Lower lobe of right lung (tissue), 2 donors: ENCODE data around the gene PDSS2. TPM values are rescaled to one million over a fixed set of nuclear protein-coding genes. Genes with fewer than 3 reads are reported as not detected.

Experiments
- ATAC-seq, 2 donors: fragments of 200-7000 bp; cut with Tn5 transposase; one replicate each; pipeline ENCODE4 v1.9.1; 2020 to 2022; ENCODE audit warnings: mild to moderate bottlenecking in 2 of 2, moderate library complexity in 2 of 2
- DNase-seq: peaks from one replicate; pipeline ENCODE4 v3.0.0-alpha.2; 2020
- H3K27ac ChIP-seq: fragments of 200-600 bp; one replicate; pipeline ENCODE4 v1.8.0; 2022
- H3K27me3 ChIP-seq: fragments of 200-600 bp; one replicate; pipeline ENCODE4 v1.8.0; 2022; ENCODE audit warnings: low read depth
- H3K36me3 ChIP-seq: fragments of 200-600 bp; one replicate; pipeline ENCODE4 v1.8.0; 2022; ENCODE audit warnings: mild to moderate bottlenecking
- H3K4me1 ChIP-seq: fragments of 200-600 bp; one replicate; pipeline ENCODE4 v1.8.0; 2022
- H3K4me3 ChIP-seq: fragments of 200-600 bp; one replicate; pipeline ENCODE4 v1.8.0; 2022; ENCODE audit warnings: mild to moderate bottlenecking
- H3K9me3 ChIP-seq: fragments of 200-600 bp; one replicate; pipeline ENCODE4 v1.8.0; 2022
- CTCF ChIP-seq: fragments of 200-600 bp; IDR thresholded peaks from one replicate; pipeline ENCODE4 v1.8.0; 2022; ENCODE audit warnings: antibody characterized with exemption, mild to moderate bottlenecking
- intact Hi-C: fragments of 100-400 bp; cut with DNase I; formaldehyde crosslinking; loops from one replicate; pipeline ENCODE4 v1.11.0; 2022
- total RNA-seq: library from RNA; stranded (reverse); fragmentation: NEBNext Ultra II Directional; extraction: Animal tissue kit (Norgen Biotek cat#: 25700); gene quantifications from one replicate; pipeline ENCODE4 v1.2.1, GENCODE V29; 2021
- donor health status: DM: no; HTN: yes; CAD: no; lungs with severe emphysema.

PDSS2 gene
- total RNA-seq, 1 donor from 2014 or later, result 14.9 TPM

GRCh38 chr6:107216197-107216933 is 243.0 kb downstream of the PDSS2 start:
- intact Hi-C loops, result no loop called here
- ATAC-seq, result no peak
- Histone ChIP-seq H3K27ac (no peak overlapping the region), H3K9me3 (no peaks in the 10 kb centered on the region), H3K36me3 (no peaks in the 10 kb centered on the region), H3K4me3 (no peak overlapping the region), H3K27me3 (no peaks in the 10 kb centered on the region), H3K4me1 (no peaks in the 10 kb centered on the region)
- no peak for DNase-seq
- no peak for TF ChIP-seq CTCF

- intact Hi-C loops, result no loop called here
- H3K27me3 ChIP-seq, result no peaks in the 10 kb centered on the region
- H3K27ac ChIP-seq, result no peak overlapping the region
- DNase-seq (no peak), ATAC-seq (no peak)
- no peaks in the 10 kb centered on the region for H3K36me3 ChIP-seq
- no peak overlapping the region for H3K4me3 ChIP-seq
- no peak for TF ChIP-seq CTCF
- no peaks in the 10 kb centered on the region for H3K9me3 ChIP-seq
- H3K4me1 ChIP-seq, result no peaks in the 10 kb centered on the region
Observed at GRCh38 chr6:107215334-107215733, 244.0 kb downstream of the PDSS2 start.

DNA sequence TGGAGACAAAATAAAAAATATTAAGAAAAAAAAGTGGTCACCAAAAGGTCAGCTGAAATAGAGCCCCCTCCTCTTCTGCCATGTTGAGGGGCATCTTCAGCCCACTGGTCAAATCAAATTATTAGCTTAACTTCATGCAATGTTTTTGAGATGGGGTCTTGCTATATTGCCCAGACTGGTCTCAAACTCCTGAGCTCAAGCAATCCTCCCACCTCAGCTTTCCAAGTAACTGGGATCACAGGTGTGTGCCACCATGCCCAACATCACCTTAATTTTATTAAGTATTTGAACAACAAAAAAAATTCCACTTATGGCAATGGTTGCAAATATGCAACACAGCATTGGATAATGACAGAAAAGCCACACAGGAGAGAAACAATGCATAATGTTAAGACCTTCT is 244.7 kb downstream of the PDSS2 start:
- Histone ChIP-seq H3K4me1 (no peaks in the 10 kb centered on the region), H3K4me3 (no peak overlapping the region), H3K36me3 (no peaks in the 10 kb centered on the region), H3K9me3 (no peaks in the 10 kb centered on the region), H3K27ac (no peak overlapping the region), H3K27me3 (no peaks in the 10 kb centered on the region)
- ATAC-seq (no peak), DNase-seq (no peak)
- intact Hi-C loops, result no loop called here
- TF ChIP-seq CTCF, result no peak

DNA sequence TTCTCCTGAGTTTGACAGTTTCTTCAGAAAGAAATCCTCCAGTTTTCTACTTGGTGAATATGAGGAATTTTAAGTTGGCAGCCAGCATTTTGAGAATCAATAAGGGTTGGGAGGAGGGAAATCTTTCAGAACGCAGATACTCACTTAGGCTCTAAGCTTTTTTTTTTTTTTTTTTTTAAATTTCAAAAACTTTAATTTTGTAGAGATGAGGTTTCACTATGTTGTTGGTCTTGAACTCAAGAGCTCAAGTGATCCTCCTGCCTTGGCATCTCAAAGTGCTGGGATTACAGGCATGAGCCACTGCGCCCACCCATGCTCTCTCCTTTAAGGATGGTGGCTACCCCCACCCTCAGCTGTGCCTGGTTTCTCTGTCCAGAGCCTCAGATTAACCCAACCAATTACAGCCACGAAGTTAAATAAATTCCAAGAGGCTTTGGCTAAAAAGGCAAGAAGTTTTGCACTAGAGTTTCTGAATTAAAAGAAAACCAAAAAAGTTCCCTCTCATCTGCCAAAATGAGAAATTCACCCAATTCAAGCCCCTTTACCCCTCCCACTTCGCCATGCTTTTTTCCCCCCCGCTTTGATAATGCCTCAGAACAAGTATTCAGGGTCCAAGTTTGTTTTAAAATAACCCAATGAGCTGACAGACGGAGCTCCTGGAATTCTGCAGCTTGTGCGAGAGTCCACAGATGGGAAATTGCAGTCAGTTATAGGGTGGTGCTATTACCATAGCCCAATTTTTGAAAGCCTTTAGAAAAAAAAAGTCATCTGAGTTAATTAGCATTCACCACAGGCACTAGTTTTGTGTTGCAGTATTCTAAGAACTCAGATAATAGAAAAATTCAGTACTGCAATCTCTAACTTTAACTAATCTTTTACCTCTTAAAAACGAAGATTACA is 249.7 kb downstream of the PDSS2 start:
- no peak for TF ChIP-seq CTCF
- Histone ChIP-seq H3K27me3 (no peaks in the 10 kb centered on the region), H3K9me3 (no peaks in the 10 kb centered on the region), H3K36me3 (no peaks in the 10 kb centered on the region), H3K4me1 (no peaks in the 10 kb centered on the region), H3K27ac (no peak overlapping the region), H3K4me3 (no peak overlapping the region)
- intact Hi-C loops, result no loop called here
- ATAC-seq (no peak), DNase-seq (no peak)

DNA sequence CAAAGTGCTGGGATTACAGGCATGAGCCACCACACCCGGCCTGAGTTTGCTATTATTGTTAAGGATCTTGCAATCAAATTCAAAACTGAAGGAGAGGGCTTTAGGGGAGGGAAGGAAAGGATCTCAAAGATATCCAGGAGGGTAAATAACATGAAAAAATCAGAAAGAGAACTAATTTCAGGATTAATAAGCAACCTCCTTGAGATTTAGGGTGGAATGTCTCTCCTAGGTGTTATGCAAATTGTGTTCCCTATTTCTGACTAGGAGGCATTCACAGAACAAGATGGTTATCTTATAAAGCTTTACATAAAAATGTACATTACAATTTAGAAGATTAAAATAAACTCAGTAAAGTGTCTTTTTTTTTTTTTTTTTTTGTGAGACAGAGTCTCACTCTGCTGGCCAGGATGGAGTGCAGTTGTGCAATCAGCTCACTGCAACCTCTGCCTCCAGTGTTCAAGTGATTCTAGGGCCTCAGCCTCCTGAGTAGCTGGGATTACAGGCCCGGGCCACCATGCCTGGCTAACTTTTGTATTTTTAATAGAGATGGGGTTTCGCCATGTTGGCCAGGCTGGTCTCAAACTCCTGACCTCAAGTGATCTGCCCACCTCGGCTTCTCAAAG is 252.0 kb downstream of the PDSS2 start:
- Histone ChIP-seq H3K4me1 (no peaks in the 10 kb centered on the region), H3K4me3 (no peak overlapping the region), H3K27ac (no peak overlapping the region), H3K9me3 (no peaks in the 10 kb centered on the region), H3K36me3 (no peaks in the 10 kb centered on the region), H3K27me3 (no peaks in the 10 kb centered on the region)
- TF ChIP-seq CTCF, result no peak
- DNase-seq, result no peak
- intact Hi-C loops, result no loop called here
- ATAC-seq, result no peak
